Measurements from ENCODE around the gene NTN5.

- TF ChIP-seq CTCF (IDR thresholded peaks at IDR 0.05; ENCODE audit: low read length), result no peak
- no peak for TF ChIP-seq EZH2 (IDR thresholded peaks at IDR 0.05; ENCODE audit: borderline replicate concordance, low read length)
These were observed 35.7 kb upstream of the NTN5 start for GRCh38 chr19:48708471-48708870.
